KBM-7 (cell line): ENCODE data around the gene MARVELD1.
"Not testable (repeated sequence)": the region's sequence is repeated elsewhere in the genome, so short reads cannot be mapped to it uniquely, and the experiment has no call there.

ENCODE experiments used
- DNase-seq: peaks from one replicate; pipeline ENCODE4 v3.0.0-alpha.2; 2015
- in situ Hi-C: fragments of 300-500 bp; cut with MboI; formaldehyde crosslinking; loops from 2 replicates; pipeline ENCODE4 v1.14.3; 2020; ENCODE audit warnings: low sequenced_read_pairs, low pct_unique_long_range_greater_than_20kb, mixed read lengths

MARVELD1 gene

GRCh38 chr10:97713339-97713825 lies at the start of gene MARVELD1:
Gene MARVELD1 (plus strand): TSS chr10:97713730. CDS start chr10:97713877, 147 bp downstream.
- peak; percentile 64 for DNase-seq
- in situ Hi-C loops, result no loop called here

- no peak for DNase-seq
- in situ Hi-C loops, result no loop called here
Measured at GRCh38 chr10:97664282-97664850, 49.2 kb upstream of the MARVELD1 start.

- DNase-seq, result no peak
- in situ Hi-C loops, result no loop called here
Measured at GRCh38 chr10:97666992-97667391, 46.5 kb upstream of the MARVELD1 start.

- in situ Hi-C loops, result no loop called here
Measured at GRCh38 chr10:97667463-97667862, 46.1 kb upstream of the MARVELD1 start.

GRCh38 chr10:97669571-97669970 lies 44.0 kb upstream of the MARVELD1 start:
- in situ Hi-C loops, result no loop called here
- no peak for DNase-seq

More at GRCh38 chr10:97667463-97667862, 46.1 kb upstream of the MARVELD1 start:
- no peak for DNase-seq

GRCh38 chr10:97673736-97674525 lies 39.6 kb upstream of the MARVELD1 start:
- in situ Hi-C loops, result no loop called here
- DNase-seq, result peak; percentile 44

- no peak for DNase-seq
- in situ Hi-C loops, result no loop called here
Measured at GRCh38 chr10:97675222-97675621, 38.3 kb upstream of the MARVELD1 start.

- in situ Hi-C loops, result no loop called here
- peak; percentile 42 for DNase-seq
Measured at GRCh38 chr10:97676770-97677581, 36.6 kb upstream of the MARVELD1 start.

- DNase-seq, result no peak
- in situ Hi-C loops, result no loop called here
Measured at GRCh38 chr10:97679594-97679993, 33.9 kb upstream of the MARVELD1 start.

GRCh38 chr10:97682042-97682441 lies 31.5 kb upstream of the MARVELD1 start:
- in situ Hi-C loops, result no loop called here
- no peak for DNase-seq

- in situ Hi-C loops, result no loop called here
- DNase-seq, result peak; percentile 32
Measured at GRCh38 chr10:97683556-97684367, 29.8 kb upstream of the MARVELD1 start.

GRCh38 chr10:97684368-97684713 lies 29.2 kb upstream of the MARVELD1 start:
- DNase-seq, in situ Hi-C loops: not testable (repeated sequence)

- in situ Hi-C loops, result no loop called here
- no peak for DNase-seq
Measured at GRCh38 chr10:97684866-97685394, 28.6 kb upstream of the MARVELD1 start.

GRCh38 chr10:97685395-97685958 lies 28.1 kb upstream of the MARVELD1 start:
- DNase-seq, result peak; percentile 34

GRCh38 chr10:97686301-97686961 lies 27.1 kb upstream of the MARVELD1 start:
- no peak for DNase-seq
- in situ Hi-C loops, result no loop called here

More at GRCh38 chr10:97685395-97685958, 28.1 kb upstream of the MARVELD1 start:
- in situ Hi-C loops, result no loop called here

- in situ Hi-C loops, result no loop called here
- peak; percentile 99 for DNase-seq
Measured at GRCh38 chr10:97686962-97687784, 26.4 kb upstream of the MARVELD1 start, which contains the start of gene AVPI1. Gene AVPI1 (minus strand): TSS chr10:97687241. CDS start chr10:97679905, 7,336 bp downstream.
